B cell (primary cell): ENCODE measurements around the gene CAPZB. TPM values are rescaled to one million over a fixed set of nuclear protein-coding genes. Genes with fewer than 3 reads are reported as not detected.

Experiments
- ATAC-seq: fragments of 200-7000 bp; cut with Tn5 transposase; one replicate; pipeline ENCODE4 v1.10.0; 2021; ENCODE audit warnings: low read depth, mild to moderate bottlenecking, moderate number of reproducible peaks, moderate library complexity
- CTCF ChIA-PET: fragments of 350-600 bp; sonication (Branson Sonifier 250); formaldehyde crosslinking; loops from one replicate; lab custom pipeline; 2021; ENCODE audit warnings: antibody characterized with exemption, inconsistent platforms; lab: Charles Lee
- POLR2A ChIA-PET: fragments of 350-600 bp; sonication (Branson Sonifier 250); formaldehyde crosslinking; loops from one replicate; lab custom pipeline; 2021; ENCODE audit warnings: antibody characterized with exemption; lab: Charles Lee
- DNase-seq: peaks from one replicate; pipeline ENCODE4 v3.0.0; 2013
- H2AFZ ChIP-seq: 2 replicates; pipeline ENCODE4 v1.6.1; 2012; ENCODE audit warnings: mild to moderate bottlenecking, low read depth, low read length; ENCODE audit not compliant: insufficient read depth, poor library complexity, severe bottlenecking
- H3K27ac ChIP-seq, 2 donors: 1 replicate in 1 of 2; 2 replicates in 1 of 2; pipeline ENCODE4 v1.5.1; 2012 to 2013; ENCODE audit warnings: low read length in 2 of 2, mild to moderate bottlenecking in 2 of 2, moderate library complexity in 1 of 2
- H3K27me3 ChIP-seq, 4 experiments: fragments of 200-600 bp in 1 of 4; sonication (generic) in 1 of 4; replicated peaks in 1 of 4; 1 replicate in 2 of 4; 2 replicates in 2 of 4; pipeline versions ENCODE4 v1.6.1 to v1.7.0; 2013 to 2016; ENCODE audit warnings: low read length in 3 of 4, mild to moderate bottlenecking in 2 of 4, mixed read lengths in 1 of 4, moderate library complexity in 1 of 4; ENCODE audit not compliant: insufficient read depth in 4 of 4, control insufficient read depth in 3 of 4; ENCODE audit errors: control extremely low read depth in 1 of 4
- H3K36me3 ChIP-seq, 2 experiments: replicated peaks in 1 of 2; 1 replicate in 1 of 2; 2 replicates in 1 of 2; pipeline versions ENCODE4 v1.6.1 to v1.7.1; 2013; ENCODE audit warnings: low read length in 1 of 2; ENCODE audit not compliant: insufficient read depth in 2 of 2, control insufficient read depth in 1 of 2; ENCODE audit errors: control extremely low read depth in 1 of 2, extremely low read depth in 1 of 2
- H3K4me1 ChIP-seq, 2 donors: fragments of 200-600 bp in 1 of 2; sonication (generic) in 1 of 2; 1 replicate in 1 of 2; 2 replicates in 1 of 2; pipeline versions ENCODE4 v1.5.1 to v1.6.1; 2013 to 2017; ENCODE audit warnings: low read length in 2 of 2; ENCODE audit not compliant: control insufficient read depth in 2 of 2, insufficient read depth in 2 of 2
- H3K4me2 ChIP-seq: replicated peaks from 2 replicates; pipeline ENCODE3; 2012; ENCODE audit warnings: mild to moderate bottlenecking, low read depth, low read length; ENCODE audit not compliant: poor library complexity, severe bottlenecking
- H3K4me3 ChIP-seq, 5 experiments: fragments of 200-600 bp in 1 of 5; sonication (generic) in 1 of 5; 1 replicate in 3 of 5; 2 replicates in 2 of 5; pipeline versions ENCODE4 v1.5.1 to v1.7.0; 2011 to 2016; ENCODE audit warnings: low read length in 4 of 5, mild to moderate bottlenecking in 4 of 5, low read depth in 2 of 5, control low read depth in 1 of 5, moderate library complexity in 1 of 5; ENCODE audit not compliant: insufficient read depth in 1 of 5; ENCODE audit errors: control extremely low read depth in 1 of 5, extremely low read depth in 1 of 5
- H3K79me2 ChIP-seq: fragments of 200-600 bp; sonication (generic); one replicate; pipeline ENCODE4 v1.6.0; 2016; ENCODE audit warnings: low read length; ENCODE audit not compliant: control insufficient read depth, insufficient read depth
- H3K9ac ChIP-seq: fragments of 200-600 bp; sonication (generic); 2 replicates; pipeline ENCODE4 v1.6.1; 2017; ENCODE audit warnings: mild to moderate bottlenecking, low read length, moderate library complexity
- H3K9me3 ChIP-seq, 3 donors: one replicate each; pipeline versions ENCODE4 v1.6.1 to v1.7.1; 2013; ENCODE audit warnings: low read length in 2 of 3; ENCODE audit not compliant: control insufficient read depth in 2 of 3, insufficient read depth in 1 of 3; ENCODE audit errors: control extremely low read depth in 1 of 3
- H4K20me1 ChIP-seq: 2 replicates; pipeline ENCODE4 v1.6.0; 2012; ENCODE audit warnings: mild to moderate bottlenecking, low read length; ENCODE audit not compliant: insufficient read depth, control insufficient read depth, poor library complexity, severe bottlenecking
- H3K27ac Mint-ChIP-seq: one replicate; pipeline ENCODE4 v1.8.0; 2021; ENCODE audit warnings: mixed read lengths
- H3K27me3 Mint-ChIP-seq: one replicate; pipeline ENCODE4 v1.8.0; 2021; ENCODE audit warnings: mixed read lengths
- H3K4me1 Mint-ChIP-seq: one replicate; pipeline ENCODE4 v1.8.0; 2021; ENCODE audit warnings: mixed read lengths
- H3K4me3 Mint-ChIP-seq: one replicate; pipeline ENCODE4 v1.8.0; 2021; ENCODE audit warnings: mixed read lengths
- H3K9me3 Mint-ChIP-seq: one replicate; pipeline ENCODE4 v1.8.0; 2022; ENCODE audit warnings: mixed read lengths; ENCODE audit not compliant: insufficient read depth
- CTCF ChIP-seq: fragments of 200-600 bp; IDR thresholded peaks from one replicate; pipeline ENCODE4 v1.8.0; 2022; ENCODE audit warnings: antibody characterized with exemption, mild to moderate bottlenecking
- EZH2 ChIP-seq: IDR thresholded peaks from 2 replicates; pipeline ENCODE4 v1.6.1; 2012; ENCODE audit warnings: borderline replicate concordance, low read depth, mild to moderate bottlenecking, moderate library complexity, low read length; ENCODE audit not compliant: insufficient read depth, poor library complexity, severe bottlenecking
- WGBS: methylation state at CpG from one replicate; pipeline ENCODE4 v1.1.5; 2013; ENCODE audit warnings: missing lambda C conversion rate; ENCODE audit not compliant: insufficient coverage; 5-methylcytosine and 5-hydroxymethylcytosine counted together
- intact Hi-C: fragments of 100-400 bp; cut with micrococcal nuclease; formaldehyde crosslinking; loops from one replicate; pipeline ENCODE4 v1.10.0; 2022
- polyA plus RNA-seq: library from polyadenylated mRNA; depleted of rRNA; stranded (reverse); fragments of >200 nt; gene quantifications from 2 replicates; pipeline ENCODE4 v1.2.3, GENCODE V29; 2012
- total RNA-seq, 2 donors: library from RNA; stranded (reverse); fragments of 120-200 nt in 1 of 2; gene quantifications; 1 replicate in 1 of 2; 2 replicates in 1 of 2; pipeline versions ENCODE4 v1.2.3 to v1.2.4, GENCODE V29; 2013 to 2022

Gene CAPZB
- total and polyA plus RNA-seq, 2 donors (not counting 1 experiment from before 2014, with no cell fraction given): 126 to 193 TPM

GRCh38 chr1:19436716-19437476 lies 48.4 kb downstream of the CAPZB start:
- WGBS: 50% methylated on average over 1 of the region's 8 CpGs
- peaks cover 99% of the 10 kb centered on the region for H4K20me1 ChIP-seq
- no peaks in the 10 kb centered on the region for H3K27me3 Mint-ChIP-seq
- peaks cover 67% of the 10 kb centered on the region for H3K4me1 Mint-ChIP-seq
- POLR2A ChIA-PET: no interaction called here
- ATAC-seq (no peak), DNase-seq (no peak)
- H3K79me2 ChIP-seq: peaks cover 99% of the 10 kb centered on the region
- no peak overlapping the region for H3K27ac Mint-ChIP-seq
- no peaks in the 10 kb centered on the region for H3K9me3 Mint-ChIP-seq
- peaks cover 12 to 27% of the 10 kb centered on the region in 2 donors for H3K4me1 ChIP-seq
- H3K4me3 ChIP-seq: no peak overlapping the region
- H3K27me3 ChIP-seq: no peaks in the 10 kb centered on the region
- H3K9me3 ChIP-seq: no peaks in the 10 kb centered on the region
- H3K27ac ChIP-seq: peak overlapping the region in 1 of 2 donors; percentile 38
- intact Hi-C loops: no loop called here
- H2AFZ ChIP-seq: no peak overlapping the region
- TF ChIP-seq CTCF (no peak), EZH2 (no peak)
- H3K36me3 ChIP-seq: peaks cover 13 to 37% of the 10 kb centered on the region in 2 experiments
- H3K4me3 Mint-ChIP-seq: no peak overlapping the region
- CTCF ChIA-PET: interaction anchor here (0.7 to 9.0 kb wide), 2 partner anchors 10 to 146 kb away, joined by 3 to 68 read pairs; no protein-coding TSS in a partner anchor
- H3K9ac ChIP-seq: no peak overlapping the region
- H3K4me2 ChIP-seq: no peak overlapping the region

GRCh38 chr1:19435851-19436455 lies 49.4 kb downstream of the CAPZB start:
- H3K27ac ChIP-seq: no peak overlapping the region
- CTCF ChIA-PET: interaction anchor here (0.7 to 9.0 kb wide), 4 partner anchors 9 to 215 kb away, joined by 3 to 68 read pairs (median 4); no protein-coding TSS in a partner anchor

More at GRCh38 chr1:19435851-19436455, 49.4 kb downstream of the CAPZB start:
- DNase-seq: no peak
- Histone ChIP-seq H3K4me3 (no peak overlapping the region), H2AFZ (no peak overlapping the region), H3K36me3 (peaks cover 13 to 37% of the 10 kb centered on the region in 2 experiments), H3K4me1 (peaks cover 10 to 27% of the 10 kb centered on the region in 2 donors), H3K27me3 (no peaks in the 10 kb centered on the region), H4K20me1 (peaks cover 98% of the 10 kb centered on the region), H3K79me2 (peaks cover 98% of the 10 kb centered on the region), H3K4me2 (no peak overlapping the region), H3K9ac (no peak overlapping the region), H3K9me3 (no peaks in the 10 kb centered on the region)
- Mint-ChIP-seq H3K4me3 (no peak overlapping the region), H3K9me3 (no peaks in the 10 kb centered on the region), H3K27me3 (no peaks in the 10 kb centered on the region), H3K4me1 (peaks cover 64% of the 10 kb centered on the region), H3K27ac (peak overlapping the region; percentile 32)
- 95% methylated on average over 8 of the region's 13 CpGs for WGBS
- no peak for TF ChIP-seq CTCF
- no peak for TF ChIP-seq EZH2
- POLR2A ChIA-PET: no interaction called here
- no peak for ATAC-seq
- intact Hi-C loops: no loop called here
